AG09309 (cell line): ENCODE measurements around the gene HLF.

Source experiments
- DNase-seq: peaks from one replicate; pipeline ENCODE4 v3.0.0-alpha.2; 2010; ENCODE audit warnings: low read depth
- H3K4me3 ChIP-seq: 2 replicates; pipeline ENCODE4 v1.5.1; 2011; ENCODE audit warnings: mild to moderate bottlenecking, low read depth, low read length, moderate library complexity; ENCODE audit not compliant: control insufficient read depth
- CTCF ChIP-seq: IDR thresholded peaks from 2 replicates; pipeline ENCODE4 v1.5.1; 2011; ENCODE audit warnings: mild to moderate bottlenecking, low read depth, low read length, inconsistent platforms; ENCODE audit not compliant: insufficient read depth, control insufficient read depth; ENCODE audit errors: missing control alignments

HLF gene

GRCh38 chr17:55304171-55304859, 39.6 kb downstream of the HLF start:
- no peak for TF ChIP-seq CTCF
- no peak for DNase-seq
- no peak overlapping the region for H3K4me3 ChIP-seq

- DNase-seq, result no peak
- no peak overlapping the region for H3K4me3 ChIP-seq
- no peak for TF ChIP-seq CTCF
Measured at GRCh38 chr17:55305321-55306087, 40.7 kb downstream of the HLF start.

- no peak overlapping the region for H3K4me3 ChIP-seq
- no peak for DNase-seq
- TF ChIP-seq CTCF, result no peak
Measured at GRCh38 chr17:55307879-55308278, 43.1 kb downstream of the HLF start.

- no peak for DNase-seq
- no peak for TF ChIP-seq CTCF
- H3K4me3 ChIP-seq, result no peak overlapping the region
Measured at GRCh38 chr17:55308613-55309391, 44.0 kb downstream of the HLF start.

GRCh38 chr17:55311767-55312375, 47.1 kb downstream of the HLF start:
- no peak overlapping the region for H3K4me3 ChIP-seq
- TF ChIP-seq CTCF, result no peak
- DNase-seq, result no peak

GRCh38 chr17:55312852-55313251, 48.1 kb downstream of the HLF start:
- DNase-seq, result no peak

More at GRCh38 chr17:55312852-55313251, 48.1 kb downstream of the HLF start:
- H3K4me3 ChIP-seq, result no peak overlapping the region
- TF ChIP-seq CTCF, result no peak
